ENCODE results near the gene SLFN14. TPM values are rescaled to one million over a fixed set of nuclear protein-coding genes. Genes with fewer than 3 reads are reported as not detected.
"Not testable (repeated sequence)": the region's sequence is repeated elsewhere in the genome, so short reads cannot be mapped to it uniquely, and the experiment has no call there.

SLFN14 gene
- total RNA-seq, 1 experiment from 2014 or later = not detected

- DNase-seq (ENCODE audit: extremely low read depth, low read depth) = not testable (repeated sequence)
Measured at GRCh38 chr17:35529326-35529725, 31.3 kb downstream of the SLFN14 start.

- DNase-seq (ENCODE audit: extremely low read depth, low read depth) = no peak
Measured at GRCh38 chr17:35523296-35523695, 37.3 kb downstream of the SLFN14 start.

- DNase-seq (ENCODE audit: extremely low read depth, low read depth) = not testable (repeated sequence)
Measured at GRCh38 chr17:35521654-35522256, 38.9 kb downstream of the SLFN14 start.

GRCh38 chr17:35521150-35521549, 39.5 kb downstream of the SLFN14 start:
- no peak for DNase-seq (ENCODE audit: extremely low read depth, low read depth)

- DNase-seq (ENCODE audit: extremely low read depth, low read depth) = no peak
Measured at GRCh38 chr17:35519906-35520442, 40.6 kb downstream of the SLFN14 start.

- no peak for DNase-seq (ENCODE audit: extremely low read depth, low read depth)
Measured at GRCh38 chr17:35519439-35519838, 41.2 kb downstream of the SLFN14 start.

GRCh38 chr17:35518431-35518830, 42.2 kb downstream of the SLFN14 start:
- not testable (repeated sequence) for DNase-seq (ENCODE audit: extremely low read depth, low read depth)

- no peak for DNase-seq (ENCODE audit: extremely low read depth, low read depth)
Measured at GRCh38 chr17:35515027-35515426, 45.6 kb downstream of the SLFN14 start.

- DNase-seq (ENCODE audit: extremely low read depth, low read depth) = no peak
Measured at GRCh38 chr17:35514564-35514963, 46.1 kb downstream of the SLFN14 start.

Small RNA genes lying within 50 kb of the gene (small RNA-seq; reads per million reads assigned to genes)
- gene AC004134.1 = 0 reads per million in 2 experiments
- gene AC015911.1 = 0 reads per million in 2 experiments
- gene SNORD7 = 60.4 to 60.5 reads per million in 2 experiments

Other genes starting within 250 kb of the SLFN14 start
- gene SLFN11, start 187.2 kb downstream of the SLFN14 start, total RNA-seq (2014; rRNA removed; shearing (Covaris generic)) = 25.7 and 28.5 TPM in 2 replicates
- gene SLFN12, start 128.3 kb downstream of the SLFN14 start, total RNA-seq (2014; rRNA removed; shearing (Covaris generic)) = not detected in 2 replicates
- gene SLFN13, start 112.1 kb downstream of the SLFN14 start, total RNA-seq (2014; rRNA removed; shearing (Covaris generic)) = 1.0 and 2.0 TPM in 2 replicates
- gene SLFN12L, start 23.1 kb downstream of the SLFN14 start, total RNA-seq (2014; rRNA removed; shearing (Covaris generic)) = not detected in 2 replicates
- gene PEX12, start 17.8 kb upstream of the SLFN14 start, total RNA-seq (2014; rRNA removed; shearing (Covaris generic)) = 8.9 and 9.0 TPM in 2 replicates
- 77.8 and 82.8 TPM in 2 replicates for gene AP2B1, start 26.5 kb upstream of the SLFN14 start, total RNA-seq (2014; rRNA removed; shearing (Covaris generic))
- gene RASL10B, start 170.8 kb upstream of the SLFN14 start, total RNA-seq (2014; rRNA removed; shearing (Covaris generic)) = 2.3 and 2.5 TPM in 2 replicates
- gene GAS2L2, start 192.4 kb upstream of the SLFN14 start, total RNA-seq (2014; rRNA removed; shearing (Covaris generic)) = not detected in 2 replicates
- gene C17orf50, start 200.1 kb upstream of the SLFN14 start, total RNA-seq (2014; rRNA removed; shearing (Covaris generic)) = not detected in 2 replicates
- 0.12 TPM in 1 of 2 replicates, not detected in the other for gene MMP28, start 234.8 kb upstream of the SLFN14 start, total RNA-seq (2014; rRNA removed; shearing (Covaris generic))
- gene TAF15, start 248.7 kb upstream of the SLFN14 start, total RNA-seq (2014; rRNA removed; shearing (Covaris generic)) = 41.0 and 48.8 TPM in 2 replicates